ENCODE measurements around the gene PAQR6. TPM values are rescaled to one million over a fixed set of nuclear protein-coding genes. Genes with fewer than 3 reads are reported as not detected.

PAQR6 gene
- total RNA-seq, 4 donors from 2014 or later = 0.88 to 3.4 (median 2.0) TPM

GRCh38 chr1:156204686-156205085, 43.2 kb downstream of the PAQR6 start:
- Histone ChIP-seq H3K27ac (no peak overlapping the region), H3K4me1 (peaks cover 0 to 5% (median 0%) of the 10 kb centered on the region in 3 donors), H3K9me3 (no peaks in the 10 kb centered on the region), H3K36me3 (peaks cover 4 to 95% (median 12%) of the 10 kb centered on the region in 3 donors), H3K27me3 (no peaks in the 10 kb centered on the region), H3K4me3 (no peak overlapping the region)
- intact Hi-C loops (cut with DNase I) = no loop called here
- no peak for DNase-seq
- WGBS, 2 donors = 83 to 89% methylated on average over 2 to 3 of the region's 3 CpGs
- TF ChIP-seq POLR2A (IDR thresholded peaks at IDR 0.05) = no peak
- TF ChIP-seq CTCF (IDR thresholded peaks at IDR 0.05) = no peak

- H3K4me1 ChIP-seq = peaks cover 0 to 5% (median 0%) of the 10 kb centered on the region in 3 donors
- no peaks in the 10 kb centered on the region for H3K27me3 ChIP-seq
- no peak for DNase-seq
- H3K36me3 ChIP-seq = peaks cover 4 to 88% (median 11%) of the 10 kb centered on the region in 3 donors
- TF ChIP-seq POLR2A (IDR thresholded peaks at IDR 0.05) = no peak
- TF ChIP-seq CTCF (IDR thresholded peaks at IDR 0.05) = no peak
- intact Hi-C loops (cut with DNase I) = no loop called here
- H3K9me3 ChIP-seq = no peaks in the 10 kb centered on the region
- H3K4me3 ChIP-seq = no peak overlapping the region
- H3K27ac ChIP-seq = no peak overlapping the region
Measured at GRCh38 chr1:156203331-156203730, 44.5 kb downstream of the PAQR6 start.

GRCh38 chr1:156200044-156200443, 47.8 kb downstream of the PAQR6 start:
- Histone ChIP-seq H3K4me3 (no peak overlapping the region), H3K4me1 (peaks cover 0 to 27% (median 4%) of the 10 kb centered on the region in 3 donors), H3K27ac (no peak overlapping the region), H3K9me3 (no peaks in the 10 kb centered on the region), H3K27me3 (no peaks in the 10 kb centered on the region), H3K36me3 (peaks cover 0 to 73% (median 0%) of the 10 kb centered on the region in 3 donors)
- 90 to 91% methylated on average over 5 to 8 of the region's 8 CpGs for WGBS, 2 donors
- DNase-seq = no peak
- TF ChIP-seq CTCF (IDR thresholded peaks at IDR 0.05) (no peak), POLR2A (IDR thresholded peaks at IDR 0.05) (no peak)
- intact Hi-C loops (cut with DNase I) = no loop called here

GRCh38 chr1:156198831-156199349, 49.0 kb downstream of the PAQR6 start:
- 49 to 85% methylated on average over 4 to 5 of the region's 5 CpGs for WGBS, 2 donors
- H3K36me3 ChIP-seq = peaks cover 0 to 62% (median 0%) of the 10 kb centered on the region in 3 donors
- no peaks in the 10 kb centered on the region for H3K9me3 ChIP-seq
- no peak for DNase-seq
- no peaks in the 10 kb centered on the region for H3K27me3 ChIP-seq
- H3K27ac ChIP-seq = no peak overlapping the region
- H3K4me1 ChIP-seq = peaks cover 7 to 36% (median 10%) of the 10 kb centered on the region in 3 donors
- no peak overlapping the region for H3K4me3 ChIP-seq
- TF ChIP-seq CTCF (IDR thresholded peaks at IDR 0.05) = no peak
- TF ChIP-seq POLR2A (IDR thresholded peaks at IDR 0.05) = no peak
- intact Hi-C loops (cut with DNase I) = no loop called here

GRCh38 chr1:156196445-156196844, 51.4 kb downstream of the PAQR6 start:
- TF ChIP-seq CTCF (IDR thresholded peaks at IDR 0.05) (no peak), POLR2A (IDR thresholded peaks at IDR 0.05) (no peak)
- Histone ChIP-seq H3K9me3 (no peaks in the 10 kb centered on the region), H3K27me3 (no peaks in the 10 kb centered on the region), H3K36me3 (peaks cover 0 to 40% (median 0%) of the 10 kb centered on the region in 3 donors), H3K4me1 (peaks cover 11 to 47% (median 13%) of the 10 kb centered on the region in 3 donors), H3K27ac (no peak overlapping the region), H3K4me3 (no peak overlapping the region)
- intact Hi-C loops (cut with DNase I) = no loop called here
- 67 to 100% methylated on average over 1 to 2 of the region's 2 CpGs for WGBS, 2 donors
- no peak for DNase-seq
